ENCODE data around the gene GRPEL2.
"Not testable (repeated sequence)": the region's sequence is repeated elsewhere in the genome, so short reads cannot be mapped to it uniquely, and the experiment has no call there.

The GRPEL2 gene

DNA sequence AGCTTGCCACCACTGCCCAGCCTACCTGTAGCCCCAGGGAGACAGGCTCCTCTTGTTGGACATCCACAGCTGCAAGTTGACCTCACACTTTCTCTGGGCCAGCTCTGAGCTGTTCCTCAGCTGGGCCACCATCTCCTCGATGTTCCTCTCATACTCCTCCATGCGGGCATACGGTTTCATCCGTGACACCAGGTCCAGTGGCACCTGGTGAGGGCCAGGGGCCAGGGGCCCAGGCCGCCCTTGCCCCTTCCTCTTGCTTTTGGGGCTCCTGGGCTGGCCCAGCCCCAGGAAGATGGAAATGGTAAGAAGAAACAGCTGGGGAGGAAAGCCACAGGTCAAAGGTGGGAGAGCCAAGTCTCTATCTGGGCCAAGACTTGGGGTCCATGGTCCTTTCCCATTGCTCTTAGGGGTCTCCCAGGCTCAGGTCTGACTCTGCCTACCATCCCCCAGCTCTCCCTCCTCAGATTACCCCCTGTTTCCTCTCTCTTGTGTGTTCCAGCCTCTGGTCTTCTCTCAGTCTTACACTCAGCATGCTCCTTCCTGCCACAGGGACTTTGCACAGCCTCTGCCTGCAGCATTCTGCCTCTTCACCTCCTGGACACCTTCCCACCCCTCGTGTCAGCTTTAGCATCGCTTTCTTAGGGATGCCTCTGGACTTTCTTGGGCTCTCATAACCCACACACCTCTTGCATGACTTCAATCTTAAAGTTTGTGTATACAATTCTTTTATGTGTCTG is 31.6 kb downstream of the GRPEL2 start:
- DNase-seq (ENCODE audit: low spot score), result no peak

DNA sequence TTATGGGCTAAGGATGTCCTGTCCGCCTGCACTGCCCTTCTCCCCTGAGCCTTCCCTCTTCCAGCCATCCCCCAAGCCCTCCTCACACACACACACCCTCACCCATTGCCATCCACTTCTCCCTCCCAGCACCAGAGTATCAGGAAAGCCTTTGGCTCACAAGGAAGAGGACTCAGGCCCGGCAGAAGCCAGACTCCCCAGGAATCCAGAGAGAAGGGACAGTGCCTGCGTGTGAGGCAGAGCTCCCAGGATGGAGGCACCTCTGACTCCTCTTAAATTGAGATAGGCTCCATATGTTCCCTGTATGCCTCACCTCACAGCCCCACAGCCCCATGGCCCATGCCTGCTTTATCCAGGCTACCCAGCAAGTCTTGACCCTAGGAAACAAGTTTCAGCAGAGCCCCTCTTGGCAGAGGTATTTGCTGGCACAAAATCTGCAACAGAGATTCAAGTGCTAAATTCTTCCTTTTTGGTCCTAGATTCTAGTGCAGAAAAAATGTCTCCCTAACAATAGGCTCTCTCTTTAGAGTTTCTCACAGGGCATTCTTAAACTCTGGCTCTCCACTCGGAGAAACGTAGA is 33.0 kb downstream of the GRPEL2 start:
- DNase-seq (ENCODE audit: low spot score), result no peak

DNA sequence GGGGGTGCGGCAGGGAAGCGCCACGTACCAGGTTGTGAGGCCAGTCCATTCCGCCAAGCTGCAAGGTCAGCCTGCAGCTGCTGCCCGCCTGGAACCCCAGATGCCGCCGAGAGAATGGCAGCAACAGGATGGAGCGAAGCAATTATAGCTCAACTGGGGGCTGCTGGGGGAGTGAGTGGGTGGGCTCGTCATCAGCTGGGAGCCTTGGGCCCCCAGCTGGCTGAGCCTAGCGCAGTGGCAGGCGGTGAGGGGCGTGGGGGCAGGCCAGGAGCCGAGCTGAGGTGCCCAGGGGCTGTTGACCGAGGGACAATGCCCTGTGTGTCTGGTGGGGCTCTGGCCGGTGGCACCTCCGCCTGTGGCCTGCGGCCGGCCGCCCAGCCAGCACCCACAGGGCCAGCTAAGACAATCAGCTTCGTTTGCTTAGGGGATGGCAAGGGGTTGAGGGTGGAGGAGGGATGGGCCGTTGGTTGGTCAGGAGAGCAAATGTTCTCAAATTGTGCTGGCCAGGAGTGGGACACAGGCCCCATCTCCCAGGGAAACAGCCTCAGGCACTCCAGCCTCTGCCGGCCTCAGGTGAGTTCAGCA is 34.0 kb downstream of the GRPEL2 start, which contains the start of gene IL17B:
Gene IL17B (minus strand): TSS at position 116 of the 585 bp plus-strand sequence. CDS start 67 bp downstream, at position 49.
- DNase-seq (ENCODE audit: low spot score), result no peak

DNA sequence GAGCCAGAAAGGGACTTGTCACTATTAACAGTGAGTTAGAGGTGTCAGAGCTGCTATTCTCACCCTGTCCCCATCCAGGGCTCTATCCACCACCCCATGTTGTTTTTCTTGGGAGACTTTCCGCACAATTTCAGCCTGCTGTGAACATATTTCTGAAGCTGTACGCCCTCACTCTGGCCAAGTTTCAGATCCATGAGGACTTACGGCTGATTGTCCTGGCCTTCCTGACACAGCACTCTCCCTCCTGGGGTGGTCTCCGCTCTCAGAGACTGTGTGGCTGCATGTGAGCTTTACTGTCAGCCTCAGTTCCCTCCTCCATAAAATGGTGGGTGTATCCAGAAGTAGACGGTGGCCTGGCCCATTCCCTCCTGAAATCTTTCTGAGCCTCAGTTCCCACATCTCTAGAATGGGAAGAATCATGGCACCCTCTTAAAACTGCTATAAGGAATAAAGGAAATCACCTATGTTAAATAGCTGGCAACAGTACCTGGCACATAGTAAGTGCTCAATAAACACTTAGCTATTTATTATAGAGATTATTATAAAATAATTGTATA is 34.6 kb downstream of the GRPEL2 start:
- no peak for DNase-seq (ENCODE audit: low spot score)

DNA sequence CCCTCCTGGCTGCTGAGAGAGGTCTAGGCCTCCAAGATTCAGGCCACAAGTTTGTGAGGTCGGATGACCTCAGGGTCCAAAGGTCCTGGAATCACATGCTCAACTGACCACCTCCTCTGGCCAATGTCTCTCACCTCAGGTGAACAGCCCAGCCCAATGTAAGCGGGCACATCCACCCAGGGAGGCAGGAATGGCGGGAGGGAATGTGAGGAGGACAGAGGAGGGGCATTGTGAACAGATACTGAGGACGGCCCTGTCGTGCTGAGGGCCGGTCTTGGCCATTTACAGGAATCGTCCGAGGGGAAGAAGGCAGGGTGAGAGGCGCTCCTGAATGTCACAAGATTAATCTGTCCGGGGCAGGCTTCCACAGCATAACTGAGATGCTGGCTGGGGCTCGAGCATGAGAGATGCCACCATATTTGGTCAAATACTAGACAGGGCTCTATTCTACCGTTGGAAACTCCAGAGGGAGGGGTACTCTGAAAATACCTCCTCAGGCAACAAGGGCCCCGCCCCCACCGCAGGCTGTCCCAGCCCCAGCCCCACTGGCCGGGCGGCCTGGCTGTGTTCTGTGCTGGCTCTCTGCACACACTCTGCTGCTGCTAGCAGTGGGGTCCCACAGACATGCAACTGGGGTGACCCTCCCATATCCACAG is 35.3 kb downstream of the GRPEL2 start:
- no peak for DNase-seq (ENCODE audit: low spot score)

DNA sequence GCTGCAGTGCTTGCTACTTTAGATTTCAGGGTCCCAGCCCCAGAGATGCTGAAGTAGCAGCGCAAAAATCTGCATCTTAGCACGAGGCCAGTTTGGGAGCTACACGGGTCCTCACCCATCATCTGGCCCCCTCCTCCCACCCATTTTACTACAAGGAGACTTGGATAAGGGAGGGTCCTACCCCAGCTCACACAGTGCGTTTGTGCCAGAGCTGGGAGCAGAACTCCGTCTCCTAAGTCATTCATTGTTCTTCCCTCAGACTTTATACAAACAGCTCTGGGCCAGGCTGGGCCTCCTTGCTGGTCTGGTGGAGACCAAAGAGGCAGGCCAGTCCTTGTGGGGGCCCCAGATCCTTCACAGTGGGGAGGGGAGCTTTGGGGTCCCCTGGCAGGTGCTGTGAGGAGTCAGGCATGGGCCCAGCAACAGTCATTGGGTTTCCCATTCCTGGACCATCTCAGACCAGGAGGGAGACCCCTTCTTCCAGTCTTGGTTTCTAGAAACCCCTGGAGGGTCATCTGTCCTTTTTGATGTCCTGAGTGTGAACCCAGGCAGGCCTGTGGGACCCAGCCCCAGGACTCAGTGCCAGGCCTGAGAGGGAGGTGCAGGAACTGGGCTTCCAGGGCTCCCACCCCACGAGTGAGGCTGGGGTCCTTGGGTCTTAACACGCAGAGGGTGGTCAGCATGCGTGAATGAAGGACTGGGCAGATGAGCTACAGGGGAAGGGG is 36.1 kb downstream of the GRPEL2 start:
- DNase-seq (ENCODE audit: low spot score), result no peak

DNA sequence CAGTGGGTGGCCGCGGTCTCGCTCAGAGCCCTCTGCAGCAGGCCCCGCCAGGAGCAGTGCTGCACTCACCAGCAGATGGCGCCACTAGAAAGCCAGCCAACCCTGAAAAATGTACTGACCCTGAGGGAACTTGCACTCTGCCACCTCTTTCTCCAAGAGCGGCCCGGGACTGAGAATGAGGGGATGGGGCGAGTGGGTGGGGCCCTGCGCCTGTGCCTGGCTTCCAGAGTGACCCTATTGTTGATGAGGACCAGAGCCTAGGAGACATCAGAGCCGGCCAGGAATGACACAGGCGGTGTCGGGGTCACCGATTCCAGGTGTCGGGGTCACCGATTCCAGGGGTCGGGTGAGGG is 36.7 kb downstream of the GRPEL2 start:
- peak; percentile 92 for DNase-seq (ENCODE audit: low spot score)

DNA sequence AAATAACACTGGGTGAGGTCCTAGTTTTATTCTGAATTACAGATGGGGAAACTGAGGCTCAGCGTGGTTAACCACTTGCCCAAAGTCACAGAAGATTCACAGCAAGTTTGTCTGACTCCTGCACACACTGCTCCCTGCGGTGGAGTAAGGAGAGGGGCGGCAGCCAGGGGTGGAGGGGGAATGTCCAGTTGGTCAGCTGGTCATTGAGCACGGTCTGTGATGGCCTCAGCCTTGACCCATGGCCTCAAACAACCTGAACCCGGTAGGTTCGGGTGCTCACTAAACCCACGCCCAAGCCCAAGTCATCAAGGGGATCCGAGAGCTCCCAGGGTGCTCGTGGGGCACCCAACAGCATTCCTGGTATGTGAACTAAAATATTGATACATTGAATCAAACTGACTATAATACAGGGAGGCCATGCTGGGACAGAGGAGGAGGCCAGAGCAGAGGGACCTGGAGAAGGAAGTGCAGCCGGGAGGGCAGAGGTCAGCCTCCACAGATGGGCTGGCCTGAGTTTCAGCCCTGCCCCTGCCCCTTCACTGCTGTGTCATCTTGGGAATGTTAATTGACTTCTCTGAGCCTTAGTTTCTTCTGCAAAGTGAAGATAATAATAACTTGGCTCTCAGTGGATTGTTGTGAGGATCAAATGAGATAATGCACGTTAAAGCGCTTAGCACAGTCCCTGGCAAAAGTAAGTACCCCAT is 37.4 kb downstream of the GRPEL2 start:
- no peak for DNase-seq (ENCODE audit: low spot score)

DNA sequence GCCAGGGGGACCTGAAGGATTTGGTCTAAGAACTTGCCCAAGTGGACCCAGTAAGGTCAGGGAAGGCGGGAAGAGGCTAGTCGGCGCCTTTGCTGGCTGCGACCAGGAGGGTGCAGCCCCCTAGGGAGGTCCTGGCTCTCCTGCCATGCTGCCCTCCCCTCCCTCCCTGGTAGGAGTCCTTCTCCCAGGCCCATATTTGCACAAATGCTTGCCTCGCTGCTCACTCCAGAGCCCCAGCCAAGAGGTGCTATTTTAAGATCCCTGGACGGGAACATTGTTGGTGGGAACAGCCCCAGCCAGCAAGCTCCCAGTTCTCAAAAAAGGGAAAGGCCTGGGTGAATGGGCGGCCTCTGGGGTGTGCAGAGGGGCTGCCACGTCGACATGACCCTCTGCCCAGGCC is 38.1 kb downstream of the GRPEL2 start:
- DNase-seq (ENCODE audit: low spot score), result no peak

DNA sequence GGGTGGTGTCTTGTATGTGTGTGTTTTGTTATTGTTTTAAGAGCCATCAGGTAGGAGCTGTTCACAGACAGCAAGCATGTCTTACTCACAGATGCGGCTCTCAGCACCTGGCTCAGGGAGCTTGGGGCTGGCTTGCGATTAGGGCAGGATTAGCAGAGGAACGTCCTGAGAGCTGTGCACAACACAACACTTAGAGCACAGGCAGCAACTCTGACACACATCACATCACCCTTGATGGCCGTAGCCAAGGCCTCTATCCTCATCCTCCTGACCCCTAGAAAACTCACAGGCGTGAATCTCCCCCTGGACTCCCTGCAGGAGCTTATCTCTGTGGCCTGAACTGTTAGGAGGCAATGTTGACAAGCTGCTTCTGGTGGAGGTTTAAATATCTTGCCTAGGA is 40.9 kb downstream of the GRPEL2 start:
- no peak for DNase-seq (ENCODE audit: low spot score)

DNA sequence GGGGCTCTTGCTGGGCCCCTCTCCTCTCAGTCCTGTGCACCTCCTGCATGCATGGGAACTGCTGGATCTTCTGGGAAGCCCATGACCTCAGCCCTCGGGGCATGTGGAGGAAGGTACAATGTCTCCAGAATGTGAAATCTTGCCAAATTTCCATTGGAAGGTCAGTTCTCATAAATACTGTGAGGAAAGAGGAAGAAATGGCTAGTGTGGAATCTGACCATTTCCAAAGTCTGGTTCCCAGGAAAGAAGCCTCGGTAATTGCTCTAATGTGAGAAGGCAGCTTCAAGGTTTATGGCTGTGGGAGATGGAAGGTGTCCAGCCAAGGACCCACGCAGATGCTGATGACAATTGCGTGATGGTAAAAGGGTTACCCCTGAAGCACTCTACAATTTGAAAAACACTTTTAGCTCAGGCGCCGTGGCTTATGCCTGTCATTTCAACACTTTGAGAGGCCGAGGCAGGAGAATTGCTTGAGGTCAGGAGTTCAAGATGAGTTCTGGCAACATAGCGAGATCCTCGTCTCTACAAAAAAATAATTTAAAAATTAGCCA is 41.9 kb downstream of the GRPEL2 start:
- DNase-seq (ENCODE audit: low spot score), result no peak

DNA sequence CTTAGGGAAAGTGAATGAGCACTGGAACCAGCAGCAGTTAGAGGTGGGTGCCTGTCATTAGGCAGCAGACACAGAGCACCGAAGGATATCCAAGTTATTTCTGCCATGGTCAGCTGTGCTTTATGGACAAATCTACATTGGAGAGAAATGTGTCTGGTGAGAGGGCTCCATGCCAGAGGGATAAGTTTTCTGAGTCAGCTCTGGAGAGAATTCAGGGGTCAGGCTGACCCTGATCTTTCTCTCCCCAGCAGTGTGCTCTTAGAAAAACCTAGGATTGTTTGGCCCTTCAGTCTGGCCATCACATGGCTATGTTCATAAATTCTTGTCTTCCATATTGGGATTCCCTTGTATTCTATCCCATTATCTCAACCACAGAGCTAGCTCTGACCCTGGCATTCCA is 42.7 kb downstream of the GRPEL2 start:
- no peak for DNase-seq (ENCODE audit: low spot score)

DNA sequence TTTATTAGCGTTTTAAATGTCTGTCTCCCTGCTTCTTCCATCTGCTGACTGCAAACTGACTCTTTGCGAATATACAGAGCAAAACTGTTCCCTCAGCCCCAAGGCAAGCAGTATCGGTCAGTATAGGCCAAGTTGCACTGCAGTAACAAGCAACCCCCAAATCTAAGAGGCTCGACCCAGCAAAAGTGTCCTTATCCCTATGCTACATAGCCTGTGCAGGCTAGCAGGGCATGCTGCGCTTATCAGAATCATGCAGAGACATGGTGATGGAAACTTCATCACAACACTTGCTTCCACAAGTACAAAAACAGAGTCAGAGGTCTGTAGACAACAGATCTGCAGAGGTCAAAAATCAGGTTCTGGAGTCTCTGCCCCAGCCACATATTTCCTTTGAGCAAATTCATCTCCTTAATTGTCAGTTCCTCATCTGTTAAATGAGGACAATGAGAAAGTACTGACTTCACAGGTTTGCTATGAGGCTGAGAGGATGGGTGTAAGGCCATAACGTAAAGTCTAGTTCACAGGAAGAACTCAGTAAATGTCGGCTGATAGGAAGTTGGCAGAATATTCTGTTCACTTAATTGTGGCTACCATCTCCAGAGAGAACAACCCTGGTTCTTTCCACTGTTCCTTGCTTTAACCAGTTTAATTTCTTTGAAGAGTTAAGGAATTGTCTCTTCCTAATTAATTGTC is 43.3 kb downstream of the GRPEL2 start:
- DNase-seq (ENCODE audit: low spot score), result no peak

DNA sequence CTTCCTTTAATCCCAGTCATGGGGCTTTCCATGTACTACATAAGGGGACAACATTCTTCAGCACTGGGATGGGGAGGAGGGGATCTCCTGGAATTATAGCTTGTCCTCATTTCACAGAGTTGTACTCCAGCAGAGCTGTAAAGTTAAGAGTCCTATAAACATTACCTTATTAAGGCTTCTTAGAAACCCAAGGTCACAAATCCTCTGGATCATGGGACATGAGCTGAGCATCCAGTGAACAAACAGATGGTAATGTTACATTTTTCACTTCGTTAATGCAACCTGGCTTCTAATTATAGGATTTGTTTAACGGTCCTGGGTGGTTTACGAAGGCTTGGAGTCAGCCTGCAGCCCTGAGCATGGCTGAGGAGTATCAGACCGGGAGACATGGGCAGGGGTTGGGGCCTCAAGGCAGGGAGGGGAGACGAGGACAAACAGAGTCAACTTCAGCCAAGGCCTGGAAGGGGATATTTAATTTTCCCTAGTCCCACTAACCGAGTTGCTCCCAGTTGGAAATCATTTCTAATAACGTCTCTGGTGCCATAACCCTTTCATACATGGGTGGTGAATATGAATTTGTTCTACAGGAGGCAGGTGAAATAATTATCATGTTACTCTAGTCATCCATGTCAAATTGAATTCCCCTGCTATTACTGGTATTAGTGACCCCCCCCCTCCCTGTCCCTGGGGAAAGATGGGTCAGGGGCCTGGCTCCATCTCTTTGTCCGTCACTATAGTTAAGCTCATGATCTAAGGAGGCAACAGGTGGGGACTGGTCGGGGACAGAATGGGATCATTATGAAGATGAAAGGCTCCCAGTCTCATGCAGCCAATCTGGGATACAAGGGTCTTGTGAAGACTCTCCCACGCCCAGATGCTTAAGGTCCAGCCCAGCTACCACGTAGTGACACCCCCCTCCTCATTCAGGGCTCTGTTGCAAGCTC is 44.5 kb downstream of the GRPEL2 start:
- no peak for DNase-seq (ENCODE audit: low spot score)

DNA sequence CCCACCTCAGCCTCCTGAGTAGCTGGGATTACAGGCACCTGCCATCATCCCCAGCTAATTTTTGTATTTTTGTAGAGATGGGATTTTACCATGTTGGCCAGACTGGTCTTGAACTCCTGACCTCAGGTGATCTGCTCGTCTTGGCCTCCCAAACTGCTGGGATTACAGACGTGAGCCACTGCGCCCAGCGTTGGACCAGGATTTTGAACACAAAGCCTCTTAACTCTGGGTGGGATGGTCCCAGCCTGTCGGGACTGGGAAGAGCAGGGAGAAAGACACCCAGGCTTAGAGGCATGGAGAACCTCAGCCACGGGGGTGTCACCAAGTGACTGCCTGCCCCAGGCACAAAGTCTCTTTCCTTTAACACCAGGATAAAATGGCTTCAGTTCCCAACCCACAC is 45.8 kb downstream of the GRPEL2 start:
- not testable (repeated sequence) for DNase-seq (ENCODE audit: low spot score)

DNA sequence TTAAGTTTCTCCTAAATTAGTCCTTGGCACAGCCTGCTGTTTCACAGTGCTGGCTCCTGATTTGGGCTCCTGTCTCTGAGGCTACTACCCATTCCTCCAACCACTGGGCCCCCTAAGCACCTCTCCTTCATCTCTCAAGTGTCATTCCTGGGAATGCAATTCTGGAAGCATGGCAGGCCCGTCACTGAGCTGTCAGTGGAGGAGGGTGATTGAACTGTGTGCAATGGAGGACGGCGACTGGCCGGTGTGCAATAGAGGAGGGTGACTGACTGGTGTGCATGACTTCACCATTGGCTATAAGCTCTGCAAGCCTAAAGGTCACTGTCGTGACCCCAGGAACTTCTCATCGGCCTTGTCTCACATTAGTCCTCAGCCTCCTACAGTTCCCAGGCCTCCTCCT is 46.2 kb downstream of the GRPEL2 start:
- no peak for DNase-seq (ENCODE audit: low spot score)

DNA sequence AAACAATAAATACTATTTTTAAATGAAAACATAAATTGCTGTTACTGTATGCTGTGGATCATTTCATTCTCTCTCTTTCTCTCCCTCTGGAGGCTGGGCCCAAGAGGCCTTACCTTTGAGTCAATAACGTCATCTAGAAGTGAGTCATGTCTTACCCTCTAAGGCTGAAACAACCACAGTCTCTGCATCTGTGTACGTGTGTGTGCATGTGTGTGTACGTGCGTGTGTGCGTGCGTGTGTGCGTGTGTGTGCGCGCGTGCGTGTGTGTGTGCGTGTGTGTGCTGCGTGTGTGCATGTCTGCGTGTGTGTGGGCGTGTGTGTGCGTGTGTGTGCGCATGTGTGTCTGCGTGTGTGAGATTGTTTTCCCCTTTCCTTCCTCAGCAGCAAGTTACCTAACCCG is 47.4 kb downstream of the GRPEL2 start:
- DNase-seq (ENCODE audit: low spot score), result no peak

DNA sequence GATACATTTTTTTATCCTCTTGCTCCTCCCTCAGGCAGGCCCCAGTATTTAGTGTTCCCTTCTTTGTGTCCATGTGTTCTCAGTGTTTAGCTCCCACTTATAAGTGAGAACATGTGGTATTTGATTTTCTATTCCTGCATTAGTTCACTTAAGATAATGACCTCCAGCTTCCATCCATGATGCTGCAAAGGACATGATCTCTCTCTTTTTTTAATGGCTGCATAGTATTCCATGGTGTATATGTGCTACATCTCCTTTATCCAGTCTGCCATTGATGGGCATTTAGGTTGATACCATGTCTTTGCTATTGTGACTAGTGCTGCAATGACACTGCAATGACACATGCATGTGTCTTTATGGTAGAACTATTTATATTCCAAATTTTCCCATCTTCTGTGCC is 49.7 kb downstream of the GRPEL2 start:
- DNase-seq (ENCODE audit: low spot score), result not testable (repeated sequence)

DNA sequence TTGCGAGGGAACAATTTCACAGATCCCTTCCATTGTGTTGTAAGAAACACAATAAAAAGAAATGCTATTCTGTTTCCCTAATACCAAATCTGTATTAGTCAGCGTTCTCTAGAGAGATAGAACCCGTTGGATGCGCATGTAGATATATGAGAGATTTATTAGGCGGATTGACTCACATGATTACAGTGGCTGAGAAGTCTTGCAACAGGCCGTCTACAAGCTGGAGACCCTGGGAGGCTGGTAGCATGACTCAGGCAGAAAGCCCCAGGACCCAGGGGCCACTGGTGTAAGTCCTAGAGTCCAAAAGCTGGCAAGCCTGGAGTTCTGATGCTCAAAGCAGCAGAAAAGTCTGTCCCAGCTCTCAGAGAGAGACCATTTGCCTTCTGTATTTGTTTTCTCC is 52.2 kb downstream of the GRPEL2 start:
- no peak for DNase-seq (ENCODE audit: low spot score)

Data from iPS-NIHi11 (cell line).